ENCODE measurements around the gene NUP210L.

The NUP210L gene

GRCh38 chr1:153963850-153964331, 191.0 kb downstream of the NUP210L start:
- no peak for DNase-seq (ENCODE audit: low spot score)

GRCh38 chr1:153963030-153963849, 191.6 kb downstream of the NUP210L start, which contains the start of gene SLC39A1:
Gene SLC39A1 (minus strand): TSS chr1:153963537. CDS start chr1:153962715, 822 bp downstream.
- DNase-seq (ENCODE audit: low spot score): peak; percentile 97

- DNase-seq (ENCODE audit: low spot score): peak; percentile 44
Measured at GRCh38 chr1:153962088-153963029, 192.5 kb downstream of the NUP210L start.

GRCh38 chr1:153961421-153961820, 193.5 kb downstream of the NUP210L start:
- DNase-seq (ENCODE audit: low spot score): no peak

GRCh38 chr1:153960206-153960605, 194.7 kb downstream of the NUP210L start:
- DNase-seq (ENCODE audit: low spot score): no peak

- peak; percentile 45 for DNase-seq (ENCODE audit: low spot score)
Measured at GRCh38 chr1:153959454-153959853, 195.4 kb downstream of the NUP210L start.

GRCh38 chr1:153958961-153959260, 196.0 kb downstream of the NUP210L start:
- DNase-seq (ENCODE audit: low spot score): no peak

- peak; percentile 99 for DNase-seq (ENCODE audit: low spot score)
Measured at GRCh38 chr1:153958111-153958960, 196.5 kb downstream of the NUP210L start, which contains the start of gene CRTC2. Gene CRTC2 (minus strand): TSS chr1:153958612. CDS start chr1:153958497, 115 bp downstream.

GRCh38 chr1:153957744-153958110, 197.1 kb downstream of the NUP210L start:
- no peak for DNase-seq (ENCODE audit: low spot score)

- no peak for DNase-seq (ENCODE audit: low spot score)
Measured at GRCh38 chr1:153956997-153957715, 197.7 kb downstream of the NUP210L start.

- DNase-seq (ENCODE audit: low spot score): no peak
Measured at GRCh38 chr1:153954826-153955225, 200.0 kb downstream of the NUP210L start.

GRCh38 chr1:153953859-153954365, 201.0 kb downstream of the NUP210L start:
- no peak for DNase-seq (ENCODE audit: low spot score)

- no peak for DNase-seq (ENCODE audit: low spot score)
Measured at GRCh38 chr1:153951801-153952200, 203.1 kb downstream of the NUP210L start.

- DNase-seq (ENCODE audit: low spot score): no peak
Measured at GRCh38 chr1:153951183-153951582, 203.7 kb downstream of the NUP210L start.

- peak; percentile 86 for DNase-seq (ENCODE audit: low spot score)
Measured at GRCh38 chr1:153946622-153947241, 208.1 kb downstream of the NUP210L start, which contains the start of gene DENND4B. Gene DENND4B (minus strand): TSS chr1:153946718. CDS start chr1:153944374, 2,344 bp downstream.

- peak; percentile 56 for DNase-seq (ENCODE audit: low spot score)
Measured at GRCh38 chr1:153945795-153946621, 208.9 kb downstream of the NUP210L start.

GRCh38 chr1:153945131-153945794, 209.6 kb downstream of the NUP210L start:
- DNase-seq (ENCODE audit: low spot score): no peak

- no peak for DNase-seq (ENCODE audit: low spot score)
Measured at GRCh38 chr1:153944827-153945117, 210.1 kb downstream of the NUP210L start.

All from hematopoietic multipotent progenitor cell treated with erythropoietin and hydrocortisone succinate and interleukin-3 and kit ligand, for 17 days (in vitro differentiated cells).